HUES48 (cell line): ENCODE data around the gene GPR32.
"Not testable (repeated sequence)": the region's sequence is repeated elsewhere in the genome, so short reads cannot be mapped to it uniquely, and the experiment has no call there.

ENCODE experiments used
- H3K27ac ChIP-seq: one replicate; pipeline ENCODE4 v1.7.0; 2013; ENCODE audit warnings: low read depth, low read length, inconsistent platforms
- H3K27me3 ChIP-seq: 2 replicates; pipeline ENCODE4 v1.6.1; 2013; ENCODE audit warnings: mild to moderate bottlenecking, low read length; ENCODE audit not compliant: control insufficient read depth, insufficient read depth
- H3K36me3 ChIP-seq: 2 replicates; pipeline ENCODE4 v1.6.1; 2013; ENCODE audit warnings: low read length; ENCODE audit not compliant: control insufficient read depth, insufficient read depth
- H3K4me1 ChIP-seq: 2 replicates; pipeline ENCODE4 v1.6.1; 2013; ENCODE audit warnings: mild to moderate bottlenecking, low read length; ENCODE audit not compliant: control insufficient read depth, insufficient read depth
- H3K4me3 ChIP-seq: 2 replicates; pipeline ENCODE4 v1.5.1; 2013; ENCODE audit warnings: mild to moderate bottlenecking, low read depth, low read length
- H3K9ac ChIP-seq: 2 replicates; pipeline ENCODE4 v1.6.1; 2013; ENCODE audit warnings: mild to moderate bottlenecking, low read depth, low read length, moderate library complexity
- H3K9me3 ChIP-seq: 2 replicates; pipeline ENCODE4 v1.6.1; 2013; ENCODE audit warnings: low read length; ENCODE audit not compliant: control insufficient read depth, insufficient read depth

The GPR32 gene

GRCh38 chr19:50728084-50728737 is 42.1 kb upstream of the GPR32 start:
- H3K27me3 ChIP-seq: peaks cover 19% of the 10 kb centered on the region
- no peak overlapping the region; the same call in 1 of the 2 replicates for H3K9ac ChIP-seq
- H3K4me3 ChIP-seq: peak overlapping the region; percentile 38
- no peaks in the 10 kb centered on the region for H3K36me3 ChIP-seq
- peak overlapping the region; percentile 31 for H3K27ac ChIP-seq
- no peaks in the 10 kb centered on the region for H3K9me3 ChIP-seq
- peaks cover 11% of the 10 kb centered on the region for H3K4me1 ChIP-seq

- H3K9me3 ChIP-seq: no peaks in the 10 kb centered on the region
- H3K27ac ChIP-seq: no peak overlapping the region
- no peaks in the 10 kb centered on the region for H3K36me3 ChIP-seq
- H3K4me3 ChIP-seq: no peak overlapping the region
- no peak overlapping the region for H3K9ac ChIP-seq
- peaks cover 11% of the 10 kb centered on the region for H3K4me1 ChIP-seq
- H3K27me3 ChIP-seq: peaks cover 8% of the 10 kb centered on the region
Observed at GRCh38 chr19:50729894-50730293, 40.4 kb upstream of the GPR32 start.

GRCh38 chr19:50735869-50736268 is 34.4 kb upstream of the GPR32 start:
- H3K27ac ChIP-seq: no peak overlapping the region
- H3K9me3 ChIP-seq: no peaks in the 10 kb centered on the region
- H3K27me3 ChIP-seq: no peaks in the 10 kb centered on the region
- no peak overlapping the region for H3K4me3 ChIP-seq
- no peak overlapping the region for H3K9ac ChIP-seq
- H3K36me3 ChIP-seq: no peaks in the 10 kb centered on the region
- no peaks in the 10 kb centered on the region for H3K4me1 ChIP-seq

- Histone ChIP-seq H3K36me3 (no peaks in the 10 kb centered on the region), H3K27me3 (no peaks in the 10 kb centered on the region), H3K9me3 (no peaks in the 10 kb centered on the region)
Observed at GRCh38 chr19:50736338-50736737, 33.9 kb upstream of the GPR32 start.

GRCh38 chr19:50739132-50739913 is 30.9 kb upstream of the GPR32 start:
- H3K4me3 ChIP-seq: no peak overlapping the region

More at GRCh38 chr19:50736338-50736737, 33.9 kb upstream of the GPR32 start:
- Histone ChIP-seq H3K9ac (no peak overlapping the region), H3K4me1 (no peaks in the 10 kb centered on the region), H3K4me3 (no peak overlapping the region), H3K27ac (no peak overlapping the region)

GRCh38 chr19:50739914-50740426 is 30.3 kb upstream of the GPR32 start:
- Histone ChIP-seq H3K4me3 (no peak overlapping the region), H3K4me1 (no peaks in the 10 kb centered on the region), H3K9ac (no peak overlapping the region), H3K9me3 (peaks cover 4% of the 10 kb centered on the region; the same call in 1 of the 2 replicates), H3K27ac (no peak overlapping the region), H3K36me3 (no peaks in the 10 kb centered on the region), H3K27me3 (no peaks in the 10 kb centered on the region)

More at GRCh38 chr19:50739132-50739913, 30.9 kb upstream of the GPR32 start:
- Histone ChIP-seq H3K4me1 (no peaks in the 10 kb centered on the region), H3K27me3 (no peaks in the 10 kb centered on the region), H3K27ac (no peak overlapping the region), H3K9me3 (peaks cover 4% of the 10 kb centered on the region; the same call in 1 of the 2 replicates), H3K9ac (no peak overlapping the region), H3K36me3 (no peaks in the 10 kb centered on the region)

- H3K9ac ChIP-seq: no peak overlapping the region
- H3K4me3 ChIP-seq: no peak overlapping the region
- no peaks in the 10 kb centered on the region for H3K36me3 ChIP-seq
- H3K27me3 ChIP-seq: no peaks in the 10 kb centered on the region
- H3K4me1 ChIP-seq: no peaks in the 10 kb centered on the region
- no peak overlapping the region for H3K27ac ChIP-seq
- peaks cover 4% of the 10 kb centered on the region; the same call in 1 of the 2 replicates for H3K9me3 ChIP-seq
Observed at GRCh38 chr19:50741179-50741933, 28.9 kb upstream of the GPR32 start.

GRCh38 chr19:50743537-50743936 is 26.7 kb upstream of the GPR32 start:
- H3K4me3 ChIP-seq: no peak overlapping the region
- H3K27me3 ChIP-seq: no peaks in the 10 kb centered on the region
- H3K9me3 ChIP-seq: peaks cover 4% of the 10 kb centered on the region; the same call in 1 of the 2 replicates
- no peak overlapping the region for H3K9ac ChIP-seq
- H3K4me1 ChIP-seq: no peaks in the 10 kb centered on the region
- no peaks in the 10 kb centered on the region for H3K36me3 ChIP-seq
- no peak overlapping the region for H3K27ac ChIP-seq

- no peak overlapping the region for H3K27ac ChIP-seq
- H3K4me3 ChIP-seq: no peak overlapping the region
- H3K36me3 ChIP-seq: no peaks in the 10 kb centered on the region
- no peak overlapping the region for H3K9ac ChIP-seq
- H3K4me1 ChIP-seq: no peaks in the 10 kb centered on the region
- H3K9me3 ChIP-seq: peaks cover 4% of the 10 kb centered on the region; the same call in 1 of the 2 replicates
- H3K27me3 ChIP-seq: no peaks in the 10 kb centered on the region
Observed at GRCh38 chr19:50745221-50745620, 25.0 kb upstream of the GPR32 start.

- not testable (repeated sequence) for H3K9me3 ChIP-seq, H3K27me3 ChIP-seq
Observed at GRCh38 chr19:50747141-50747540, 23.1 kb upstream of the GPR32 start.

More at GRCh38 chr19:50747141-50747540, 23.1 kb upstream of the GPR32 start:
- not testable (repeated sequence) for H3K4me1 ChIP-seq, H3K27ac ChIP-seq, H3K36me3 ChIP-seq, H3K9ac ChIP-seq, H3K4me3 ChIP-seq
